ENCODE results near the gene MRPS18A. TPM values are rescaled to one million over a fixed set of nuclear protein-coding genes. Genes with fewer than 3 reads are reported as not detected.
"Not testable (repeated sequence)": the region's sequence is repeated elsewhere in the genome, so short reads cannot be mapped to it uniquely, and the experiment has no call there.

The MRPS18A gene
- total and polyA plus RNA-seq, 2 donors (not counting 3 experiments of a cell fraction or from before 2014, with no cell fraction given) = 39.8 to 83.8 TPM

DNA sequence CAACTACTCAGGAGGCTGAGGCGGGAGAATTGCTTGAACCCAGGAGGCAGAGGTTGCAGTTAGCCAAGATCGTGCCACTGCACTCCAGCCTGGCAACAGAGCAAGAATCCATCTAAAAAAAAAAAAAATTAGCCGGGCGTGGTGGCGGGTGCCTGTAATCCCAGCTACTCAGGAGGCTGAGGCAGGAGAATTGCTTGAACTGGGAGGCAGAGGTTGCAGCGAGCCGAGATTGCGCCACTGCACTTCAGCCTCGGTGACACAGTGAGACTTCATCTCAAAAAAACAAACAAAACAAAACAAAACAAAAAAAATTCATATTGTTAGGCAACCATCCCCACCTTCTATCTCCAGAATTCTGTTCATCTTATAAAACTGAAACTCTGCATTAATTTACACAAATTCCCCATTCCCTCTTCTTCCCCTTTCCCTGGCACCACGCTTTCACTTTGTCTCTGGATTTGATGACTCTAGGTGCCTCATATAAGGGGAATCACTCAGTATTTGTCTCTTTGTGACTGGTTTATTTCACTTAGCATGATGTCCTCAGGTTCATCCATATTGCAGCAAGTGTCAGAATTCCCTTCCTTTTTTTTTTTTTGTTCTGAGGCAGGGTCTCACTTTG, 13.5 kb upstream of the MRPS18A start:
- H3K9ac ChIP-seq (replicated peaks; ENCODE audit: extremely low read depth, insufficient read depth, low read length); H3K4me2 ChIP-seq (ENCODE audit: insufficient read depth, low read length); POLR2A ChIA-PET; H3K9me1 ChIP-seq (replicated peaks; ENCODE audit: control insufficient read depth, extremely low read depth, insufficient read depth, low read length); H3K36me3 ChIP-seq (ENCODE audit: control insufficient read depth in 2 of 2, extremely low read depth in 1 of 2, insufficient read depth in 2 of 2, low read length in 2 of 2); H3K27me3 ChIP-seq (ENCODE audit: control insufficient read depth in 2 of 2, insufficient read depth in 2 of 2, low read length in 2 of 2); BruUV-seq (replicated peaks); H4K20me1 ChIP-seq (replicated peaks; ENCODE audit: control insufficient read depth, extremely low read depth, insufficient read depth, low read length); intact Hi-C loops (cut with micrococcal nuclease); H3K79me2 ChIP-seq (ENCODE audit: control insufficient read depth, insufficient read depth, low read length); DNase-seq (ENCODE audit: low read depth, low spot score); H2AFZ ChIP-seq (ENCODE audit: low read depth, low read length); H3K9me3 ChIP-seq (replicated peaks; ENCODE audit: control insufficient read depth, insufficient read depth, low read length); H3K27ac ChIP-seq (ENCODE audit: insufficient read depth, low read depth, low read length); FAIRE-seq; dilution Hi-C loops (cut with MboI; ENCODE audit: extremely low pct_ligation_motif_present, low sequenced_read_pairs); H3K4me3 ChIP-seq (replicated peaks in 1 of 3; ENCODE audit: insufficient read depth in 1 of 3, low read depth in 1 of 3, low read length in 3 of 3): not testable (repeated sequence)
- CTCF ChIA-PET = interaction anchor here (0.8 to 1.0 kb wide), 2 partner anchors 13 to 378 kb away, joined by 3 read pairs; partner anchors contain the start of gene MRPS18A
- peaks cover 50% of the 10 kb centered on the region for H3K4me1 ChIP-seq (ENCODE audit: control insufficient read depth, extremely low read depth, insufficient read depth, low read length)

DNA sequence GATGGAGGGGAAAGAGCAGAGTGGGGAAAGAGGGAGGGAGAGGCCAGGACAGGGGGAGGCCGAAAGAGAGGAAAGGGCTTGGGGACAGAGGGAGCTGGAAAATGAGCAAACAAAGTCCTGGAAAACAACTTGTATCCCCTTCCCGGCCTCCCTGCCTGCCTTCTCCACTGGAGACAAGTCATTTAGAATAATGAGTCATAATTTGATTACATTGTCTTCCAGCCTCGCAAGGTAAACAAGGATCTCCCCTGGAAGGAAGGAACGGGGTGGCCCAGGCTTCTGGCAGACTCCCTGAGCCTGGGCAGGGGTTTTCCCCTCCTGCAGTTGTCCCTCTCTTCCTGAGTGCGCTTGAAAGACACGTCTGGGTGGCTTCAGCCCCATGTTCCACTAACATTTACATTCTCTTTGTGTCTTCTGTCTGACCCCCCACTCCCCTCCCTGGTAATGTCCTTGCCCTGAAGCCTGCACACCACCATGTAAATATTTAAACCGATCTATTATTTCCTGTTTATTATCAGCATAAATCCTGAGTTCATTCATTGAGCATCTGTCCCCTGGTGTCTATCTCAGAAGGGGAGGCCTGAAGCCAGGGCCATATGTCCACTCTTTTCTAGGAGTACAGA, 12.1 kb upstream of the MRPS18A start:
- no peaks in the 10 kb centered on the region for H3K36me3 ChIP-seq (ENCODE audit: control insufficient read depth in 2 of 2, extremely low read depth in 1 of 2, insufficient read depth in 2 of 2, low read length in 2 of 2)
- H3K9ac ChIP-seq (replicated peaks; ENCODE audit: extremely low read depth, insufficient read depth, low read length) = peak overlapping the region; percentile 35
- H3K79me2 ChIP-seq (ENCODE audit: control insufficient read depth, insufficient read depth, low read length) = no peaks in the 10 kb centered on the region
- no peak overlapping the region for H3K4me3 ChIP-seq (replicated peaks in 1 of 3; ENCODE audit: insufficient read depth in 1 of 3, low read depth in 1 of 3, low read length in 3 of 3)
- peak overlapping the region; percentile 60 for H3K4me2 ChIP-seq (ENCODE audit: insufficient read depth, low read length)
- FAIRE-seq (peak; percentile 93), DNase-seq (ENCODE audit: low read depth, low spot score) (peak; percentile 89)
- ChIA-PET POLR2A (no interaction called here), CTCF (interaction anchor here (1.0 to 2.7 kb wide), 4 partner anchors 9 to 379 kb away, joined by 3 to 19 read pairs (median 4); no protein-coding TSS in a partner anchor)
- BruUV-seq (replicated peaks) = no TSS peak
- dilution Hi-C loops (cut with MboI; ENCODE audit: extremely low pct_ligation_motif_present, low sequenced_read_pairs) = no loop called here
- H3K9me3 ChIP-seq (replicated peaks; ENCODE audit: control insufficient read depth, insufficient read depth, low read length) = no peaks in the 10 kb centered on the region
- no peaks in the 10 kb centered on the region for H4K20me1 ChIP-seq (replicated peaks; ENCODE audit: control insufficient read depth, extremely low read depth, insufficient read depth, low read length)
- peaks cover 45% of the 10 kb centered on the region for H3K4me1 ChIP-seq (ENCODE audit: control insufficient read depth, extremely low read depth, insufficient read depth, low read length)
- H2AFZ ChIP-seq (ENCODE audit: low read depth, low read length) = no peak overlapping the region
- intact Hi-C loops (cut with micrococcal nuclease) = loop anchor here (1.0 kb wide), 1 partner anchor 12 kb away; the partner anchor contains the start of gene MRPS18A
- TF ChIP-seq POLR2A (IDR thresholded peaks at IDR 0.05; ENCODE audit: low read depth, low read length) (peak; percentile 59), FOS (IDR thresholded peaks at IDR 0.05; ENCODE audit: borderline replicate concordance, insufficient read depth, low read length) (peak; percentile 89), JUN (IDR thresholded peaks at IDR 0.05; ENCODE audit: borderline replicate concordance, insufficient read depth, insufficient read length, low read depth) (peak; percentile 76), POLR2AphosphoS5 (IDR thresholded peaks at IDR 0.05; ENCODE audit: insufficient read depth, low read depth, low read length) (peak; percentile 87), GATA2 (IDR thresholded peaks at IDR 0.05; ENCODE audit: insufficient read depth, insufficient read length, low read depth, low read length) (peak; percentile 60)
- TF ChIP-seq, protein P1, sequence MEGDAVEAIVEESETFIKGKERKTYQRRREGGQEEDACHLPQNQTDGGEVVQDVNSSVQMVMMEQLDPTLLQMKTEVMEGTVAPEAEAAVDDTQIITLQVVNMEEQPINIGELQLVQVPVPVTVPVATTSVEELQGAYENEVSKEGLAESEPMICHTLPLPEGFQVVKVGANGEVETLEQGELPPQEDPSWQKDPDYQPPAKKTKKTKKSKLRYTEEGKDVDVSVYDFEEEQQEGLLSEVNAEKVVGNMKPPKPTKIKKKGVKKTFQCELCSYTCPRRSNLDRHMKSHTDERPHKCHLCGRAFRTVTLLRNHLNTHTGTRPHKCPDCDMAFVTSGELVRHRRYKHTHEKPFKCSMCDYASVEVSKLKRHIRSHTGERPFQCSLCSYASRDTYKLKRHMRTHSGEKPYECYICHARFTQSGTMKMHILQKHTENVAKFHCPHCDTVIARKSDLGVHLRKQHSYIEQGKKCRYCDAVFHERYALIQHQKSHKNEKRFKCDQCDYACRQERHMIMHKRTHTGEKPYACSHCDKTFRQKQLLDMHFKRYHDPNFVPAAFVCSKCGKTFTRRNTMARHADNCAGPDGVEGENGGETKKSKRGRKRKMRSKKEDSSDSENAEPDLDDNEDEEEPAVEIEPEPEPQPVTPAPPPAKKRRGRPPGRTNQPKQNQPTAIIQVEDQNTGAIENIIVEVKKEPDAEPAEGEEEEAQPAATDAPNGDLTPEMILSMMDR (IDR thresholded peaks at IDR 0.05; ENCODE audit: extremely low read depth in 1 of 2, insufficient read depth in 1 of 2, low read depth in 1 of 2, low read length in 2 of 2) = no peak
- peak overlapping the region; percentile 75 for H3K27ac ChIP-seq (ENCODE audit: insufficient read depth, low read depth, low read length)
- no peaks in the 10 kb centered on the region for H3K27me3 ChIP-seq (ENCODE audit: control insufficient read depth in 2 of 2, insufficient read depth in 2 of 2, low read length in 2 of 2)
- no peaks in the 10 kb centered on the region for H3K9me1 ChIP-seq (replicated peaks; ENCODE audit: control insufficient read depth, extremely low read depth, insufficient read depth, low read length)
